ENCODE results near the gene MYBBP1A.

The MYBBP1A gene

DNA sequence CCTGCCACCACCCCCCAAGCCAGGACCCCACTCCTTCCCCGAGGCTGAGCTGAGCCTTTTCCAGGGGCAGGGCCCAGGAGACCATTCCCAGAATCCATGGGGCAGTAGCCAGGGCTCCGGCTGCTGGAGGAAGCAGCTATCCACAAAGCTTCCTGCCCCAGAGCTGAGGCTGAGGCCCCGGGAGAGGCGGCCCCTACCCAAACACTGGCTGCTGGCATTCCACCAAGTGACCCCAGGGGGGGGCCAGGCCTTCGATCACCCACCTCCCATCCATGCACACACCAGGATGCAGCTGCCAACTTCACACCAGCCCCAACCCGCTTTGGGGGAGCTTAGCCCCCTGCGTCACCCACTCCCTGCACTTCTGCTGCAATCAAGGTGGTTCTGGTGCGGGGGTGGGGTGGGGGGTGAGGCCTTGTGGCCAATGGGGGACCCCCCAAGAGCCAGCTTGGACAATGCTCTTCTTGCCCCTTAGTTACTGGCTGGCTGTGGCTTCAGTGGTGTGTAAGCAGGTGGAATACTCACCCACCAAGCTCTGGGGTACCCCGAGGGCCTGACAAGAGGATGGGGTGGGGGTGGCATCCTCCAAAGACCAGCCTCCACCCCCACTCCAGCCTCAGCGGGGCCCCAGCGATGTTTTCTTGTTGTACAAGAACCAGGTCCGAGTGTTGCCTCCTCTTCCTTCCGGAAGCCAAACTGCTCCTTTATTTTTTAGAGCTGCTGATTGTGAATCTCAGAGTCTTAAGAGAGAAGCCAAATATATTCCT is 16.8 kb downstream of the MYBBP1A start:
- no peak for DNase-seq (ENCODE audit: low read depth in 2 of 3, low spot score in 2 of 3)

- DNase-seq (ENCODE audit: low read depth in 2 of 3, low spot score in 2 of 3), result no peak
Measured at GRCh38 chr17:4537451-4538235, 17.5 kb downstream of the MYBBP1A start.

GRCh38 chr17:4536742-4537411 is 18.3 kb downstream of the MYBBP1A start:
- DNase-seq (ENCODE audit: low read depth in 2 of 3, low spot score in 2 of 3), result no peak

DNA sequence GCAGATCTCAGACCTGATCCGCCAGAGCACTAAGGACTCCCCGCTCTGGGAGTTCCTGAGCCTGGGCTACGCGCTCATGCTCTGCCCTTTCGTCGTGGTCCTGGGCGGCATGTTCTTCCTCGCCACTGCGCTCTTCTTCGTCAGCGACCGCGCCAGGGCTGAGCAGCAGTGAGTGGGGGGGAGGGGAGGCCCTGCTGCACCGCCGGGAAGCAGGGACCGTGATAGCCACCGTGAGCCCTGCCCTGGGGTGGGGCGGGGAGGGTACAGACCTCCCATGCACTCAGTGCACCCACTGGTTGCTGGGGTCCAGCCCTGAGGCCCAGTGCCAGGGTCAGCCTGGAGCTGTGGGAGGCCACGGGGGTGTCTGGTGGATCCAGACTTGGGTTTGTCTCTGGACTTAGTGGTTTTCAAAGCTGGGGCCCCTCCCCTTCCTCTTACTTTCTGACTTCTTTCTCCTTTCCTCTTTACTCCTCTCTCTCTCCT is 18.9 kb downstream of the MYBBP1A start:
- DNase-seq (ENCODE audit: low read depth in 2 of 3, low spot score in 2 of 3), result no peak

GRCh38 chr17:4535667-4536258 is 19.4 kb downstream of the MYBBP1A start:
- no peak for DNase-seq (ENCODE audit: low read depth in 2 of 3, low spot score in 2 of 3)

DNA sequence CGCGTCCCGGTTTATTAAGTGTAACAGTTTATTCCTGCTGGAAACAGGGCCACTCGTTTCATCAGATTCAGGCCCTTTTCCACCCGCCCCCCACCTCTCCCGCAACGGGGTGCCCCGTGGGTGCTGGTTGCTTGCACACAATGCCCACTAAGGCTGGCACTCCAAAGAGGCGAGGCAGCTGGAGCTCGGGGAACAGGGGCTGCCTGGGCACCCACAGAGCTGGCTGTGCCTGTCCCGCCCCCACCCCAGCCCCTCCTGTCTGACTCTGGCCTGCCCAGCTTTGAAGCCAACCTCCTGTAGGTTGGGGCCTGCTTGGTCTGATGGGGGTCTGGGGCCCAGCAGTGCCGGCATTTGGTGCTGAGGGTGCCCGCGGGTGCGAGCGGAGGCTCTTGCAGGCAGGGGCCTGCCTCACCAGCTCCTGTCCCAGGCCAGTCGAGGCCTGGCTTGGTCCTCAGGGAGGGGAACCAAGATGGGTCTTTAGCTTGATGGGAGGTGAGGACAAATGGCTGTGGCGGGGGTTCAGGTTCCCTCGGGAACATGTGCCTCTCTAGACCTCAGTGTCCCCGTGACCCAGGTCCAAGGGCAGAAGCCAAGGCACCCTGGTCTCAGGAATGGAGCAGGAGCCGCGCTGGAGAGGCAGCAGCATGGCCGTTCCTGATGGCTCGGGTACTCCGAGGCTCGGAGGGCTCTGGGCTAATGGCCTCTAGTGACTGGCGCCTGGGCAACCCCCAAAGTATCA is 20.1 kb downstream of the MYBBP1A start:
- DNase-seq (ENCODE audit: low read depth in 2 of 3, low spot score in 2 of 3), result no peak

GRCh38 chr17:4534515-4534914 is 20.7 kb downstream of the MYBBP1A start:
- no peak for DNase-seq (ENCODE audit: low read depth in 2 of 3, low spot score in 2 of 3)

GRCh38 chr17:4533523-4534504 is 21.4 kb downstream of the MYBBP1A start:
- DNase-seq (ENCODE audit: low read depth in 2 of 3, low spot score in 2 of 3), result no peak

GRCh38 chr17:4532860-4533522 is 22.2 kb downstream of the MYBBP1A start:
- DNase-seq (ENCODE audit: low read depth in 2 of 3, low spot score in 2 of 3), result no peak

DNA sequence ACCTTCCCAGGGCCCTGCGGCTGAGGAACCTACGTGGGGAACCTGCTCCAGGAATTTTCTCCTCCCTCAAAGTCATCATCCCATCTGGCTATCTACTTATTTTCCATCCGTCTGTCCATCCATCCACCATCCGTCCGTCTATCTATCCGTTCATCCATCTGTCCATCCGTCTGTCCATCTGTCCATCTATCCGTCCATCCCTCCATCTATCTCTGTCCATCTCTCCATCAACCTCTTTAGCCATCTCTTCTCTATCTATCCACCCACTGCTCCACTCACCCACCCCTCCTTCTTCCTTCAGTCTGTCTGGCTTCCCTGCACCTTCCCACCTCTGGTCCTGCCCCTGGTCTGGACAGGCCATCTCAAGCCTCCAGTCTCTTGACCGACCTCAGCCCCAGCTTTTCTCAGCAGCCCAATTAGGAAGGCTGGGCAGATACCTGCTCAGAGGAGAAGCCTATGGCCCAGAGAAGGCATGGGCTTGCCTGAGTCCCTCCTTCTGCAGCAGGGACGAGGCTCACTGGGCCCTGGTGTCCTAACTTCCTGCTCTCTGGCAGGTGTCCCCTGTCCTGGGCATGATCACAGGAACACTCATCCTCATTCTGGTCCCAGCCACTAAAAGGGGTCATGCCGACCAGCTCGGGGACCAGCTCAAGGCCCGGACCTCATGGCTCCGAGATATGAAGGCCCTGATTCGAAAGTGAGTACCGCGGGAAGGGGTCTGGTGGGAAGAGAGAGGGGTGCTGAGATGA is 23.0 kb downstream of the MYBBP1A start:
- DNase-seq (ENCODE audit: low read depth in 2 of 3, low spot score in 2 of 3), result no peak

GRCh38 chr17:4530799-4531730 is 24.1 kb downstream of the MYBBP1A start:
- no peak for DNase-seq (ENCODE audit: low read depth in 2 of 3, low spot score in 2 of 3)

DNA sequence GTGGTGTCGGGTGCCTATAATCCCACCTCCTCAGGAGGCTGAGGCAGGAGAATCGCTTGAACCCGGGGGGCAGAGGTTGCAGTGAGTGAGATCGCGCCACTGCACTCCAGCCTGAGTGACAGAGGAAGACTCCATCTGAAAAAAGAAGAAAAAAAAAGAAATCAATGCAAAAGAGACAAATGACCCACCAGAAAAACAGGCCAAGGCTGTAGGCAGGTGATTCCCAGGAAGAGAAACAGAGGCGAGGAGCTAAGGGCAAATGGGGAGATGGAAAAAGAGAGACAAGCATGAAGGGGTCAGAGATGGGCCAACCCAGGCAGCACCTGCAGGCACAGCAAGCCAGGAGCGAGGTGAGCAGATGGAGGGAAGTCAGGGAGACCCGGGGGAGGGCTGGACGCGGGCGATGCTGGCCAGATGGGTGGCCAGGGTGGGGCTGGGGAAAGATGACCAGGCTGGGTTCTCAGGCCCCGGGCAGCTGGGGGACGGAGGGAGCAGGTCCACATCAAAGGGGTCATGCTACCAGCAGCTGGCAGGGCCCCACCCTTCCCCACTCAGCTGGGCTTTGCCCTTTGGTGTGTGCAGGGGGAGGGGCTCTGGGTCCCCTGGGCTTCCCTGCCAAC is 25.5 kb downstream of the MYBBP1A start:
- no peak for DNase-seq (ENCODE audit: low read depth in 2 of 3, low spot score in 2 of 3)

DNA sequence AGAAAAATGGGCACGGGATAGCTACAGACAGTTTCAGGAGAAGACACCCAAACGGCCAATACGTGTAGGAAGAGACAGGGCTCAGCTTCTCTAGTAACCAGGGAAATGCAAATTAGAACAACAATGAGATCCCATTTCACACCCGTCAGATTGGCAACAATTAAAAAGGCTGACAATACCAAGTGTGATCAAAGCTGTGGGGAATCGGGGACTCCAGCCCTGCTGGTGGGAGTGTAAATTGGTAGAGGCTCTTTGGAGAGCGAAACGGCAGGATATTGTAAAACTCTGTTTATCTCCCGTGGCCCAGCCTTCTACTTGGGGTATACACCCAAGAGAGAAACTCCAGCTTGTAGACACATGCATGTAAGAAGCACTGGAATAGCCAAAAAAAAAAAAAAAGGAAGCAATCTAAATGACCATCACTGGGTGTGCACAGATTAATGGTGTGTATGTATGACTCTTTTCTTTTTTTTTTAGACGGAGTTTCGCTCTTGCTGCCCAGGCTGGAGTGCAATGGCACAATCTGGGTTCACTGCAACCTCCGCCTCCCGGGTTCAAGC is 27.5 kb downstream of the MYBBP1A start:
- no peak for DNase-seq (ENCODE audit: low read depth in 2 of 3, low spot score in 2 of 3)

DNA sequence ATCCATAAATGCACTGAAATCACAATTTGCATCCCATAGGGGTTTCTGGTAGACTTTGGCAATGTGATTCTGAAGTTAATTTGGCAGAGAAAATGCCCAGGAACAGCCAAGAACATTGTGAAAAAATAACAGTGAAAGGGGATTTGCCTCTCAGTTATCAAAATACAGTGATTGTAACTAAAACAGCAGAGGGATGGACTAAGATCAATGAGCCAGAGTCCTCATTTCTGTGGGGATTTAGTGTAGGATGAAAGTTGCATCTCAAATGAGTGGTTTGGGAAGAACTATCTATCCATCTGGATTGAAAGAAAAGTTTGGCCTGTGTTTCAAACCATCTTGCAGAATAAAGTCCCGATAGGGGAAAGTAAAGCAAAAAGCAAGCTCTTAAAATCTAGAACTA is 28.1 kb downstream of the MYBBP1A start:
- DNase-seq (ENCODE audit: low read depth in 2 of 3, low spot score in 2 of 3), result no peak

DNA sequence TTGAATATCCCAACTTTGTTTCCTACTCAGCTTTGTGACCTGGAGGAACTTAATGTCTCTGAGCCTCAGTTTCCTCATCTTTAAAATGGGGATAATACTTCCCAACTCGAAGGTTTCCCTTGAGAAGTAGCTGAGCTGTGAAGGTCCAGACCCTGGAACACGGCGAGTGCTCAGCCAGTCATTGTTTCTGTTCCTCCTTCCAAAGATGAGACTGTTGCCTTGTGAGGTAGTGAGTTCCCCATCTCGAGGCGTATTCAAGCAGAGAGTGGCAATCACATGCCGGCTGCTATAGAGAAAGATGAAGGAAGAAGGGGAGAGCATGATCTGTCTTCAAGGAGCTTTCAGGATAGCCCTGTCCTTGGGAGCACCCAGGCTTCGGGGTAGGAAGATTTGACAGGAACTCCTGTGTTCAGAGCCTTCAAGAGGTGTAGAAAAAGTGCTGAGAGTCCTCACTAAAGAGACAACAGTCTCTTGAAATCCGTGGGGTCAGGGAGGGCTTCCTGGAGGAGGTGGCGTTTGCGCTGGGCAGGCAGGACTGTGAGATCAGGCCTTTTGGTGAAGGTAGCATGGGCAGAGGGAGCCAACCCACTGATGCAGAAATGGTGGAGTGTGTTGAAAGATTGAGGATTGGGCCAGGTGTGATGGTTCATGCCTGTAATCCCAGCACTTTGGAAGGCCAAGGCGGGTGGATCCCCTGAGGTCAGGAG is 29.3 kb downstream of the MYBBP1A start:
- no peak for DNase-seq (ENCODE audit: low read depth in 2 of 3, low spot score in 2 of 3)

- no peak for DNase-seq (ENCODE audit: low read depth in 2 of 3, low spot score in 2 of 3)
Measured at GRCh38 chr17:4523946-4524345, 31.2 kb downstream of the MYBBP1A start.

All from activated CD8-positive, alpha-beta memory T cell treated with anti-CD3 and anti-CD28 coated beads for 48 hours (primary cell).